ENCODE data around the gene STUM.

DNA sequence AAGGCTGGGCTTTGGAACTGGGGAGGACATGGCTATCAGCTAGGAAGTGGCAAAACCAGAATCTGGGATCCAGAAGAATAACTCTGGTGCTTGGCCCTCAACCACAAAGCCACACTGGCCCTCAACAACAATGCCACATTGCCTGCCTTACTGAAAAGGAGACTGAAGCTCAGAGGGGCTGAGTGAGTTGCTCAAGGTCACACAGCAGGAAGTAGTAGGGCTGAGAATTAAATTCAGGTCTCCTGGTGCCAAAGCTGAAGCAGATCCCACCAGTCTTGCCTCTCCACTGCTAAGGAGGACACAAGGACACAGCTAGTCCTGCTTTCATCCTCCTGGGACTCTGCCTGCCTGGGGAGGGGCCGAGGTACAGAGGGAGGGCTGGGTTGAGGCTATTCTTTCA is 29.4 kb upstream of the STUM start:
- no peak for TF ChIP-seq ZNF274 (IDR thresholded peaks at IDR 0.05; ENCODE audit: low read depth, low read length)
- TF ChIP-seq SUZ12 (IDR thresholded peaks at IDR 0.05; ENCODE audit: extremely low read depth, insufficient read depth, insufficient read length) = no peak
- no peak for TF ChIP-seq YY1 (IDR thresholded peaks at IDR 0.05; ENCODE audit: insufficient read depth, insufficient read length)

Data from NT2/D1 (cell line).